ENCODE measurements around the gene LTBP3. TPM values are rescaled to one million over a fixed set of nuclear protein-coding genes. Genes with fewer than 3 reads are reported as not detected.

LTBP3 gene
- total and polyA plus RNA-seq, 2 donors from 2014 or later, result 61.6 to 165 TPM

DNA sequence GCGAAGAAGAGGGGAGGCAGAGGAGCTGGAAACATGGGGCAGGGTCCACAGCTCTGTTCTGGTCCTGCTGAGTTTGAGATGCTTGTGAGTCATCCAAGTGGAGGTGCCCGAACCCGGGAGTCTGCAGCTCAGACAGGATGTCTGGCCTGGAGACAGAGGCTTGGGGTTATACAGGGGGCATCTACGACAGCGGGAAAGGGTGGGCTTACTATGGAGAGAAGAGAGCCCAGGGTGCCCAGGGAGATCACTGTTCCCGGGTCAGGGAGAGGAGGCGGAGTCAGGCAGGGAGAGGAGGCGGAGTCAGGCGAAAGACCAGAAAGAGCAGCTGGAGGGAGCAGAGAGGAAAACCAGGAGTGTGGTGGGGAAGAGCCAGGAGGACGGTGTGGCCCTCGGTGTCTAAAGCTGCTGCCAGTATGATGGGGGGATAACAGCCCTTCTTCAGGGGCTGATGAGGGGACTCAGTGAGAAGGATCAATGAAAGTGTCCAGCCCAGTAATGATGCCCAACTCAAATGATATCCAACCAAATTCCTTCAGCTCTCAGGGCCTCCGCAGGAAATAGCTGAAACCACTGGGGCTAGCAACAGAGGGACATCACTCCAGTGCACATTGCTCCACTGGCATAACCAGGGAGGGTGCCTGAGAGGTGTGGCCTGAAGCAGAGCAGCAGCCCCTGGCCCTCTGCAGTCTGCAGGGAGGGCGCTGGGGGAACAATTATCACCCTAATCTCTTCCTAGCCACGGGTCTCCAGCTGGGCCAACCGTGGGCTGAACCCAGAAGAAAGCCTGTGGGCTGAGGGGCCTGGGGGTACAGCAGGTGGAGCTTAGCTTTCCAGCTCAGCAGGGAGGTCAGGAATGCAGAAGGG is 2.6 kb upstream of the LTBP3 start:
- Histone ChIP-seq H3K9ac (ENCODE audit: low read length in 3 of 3) (no peak overlapping the region), H3K36me3 (ENCODE audit: control insufficient read depth in 2 of 3, insufficient read depth in 3 of 3, low read length in 3 of 3) (no peaks in the 10 kb centered on the region), H3K4me3 (ENCODE audit: low read length in 3 of 3) (no peak overlapping the region), H3K27ac (ENCODE audit: low read depth in 2 of 2, low read length in 2 of 2) (peak overlapping the region; percentile 41 to 45), H3K9me3 (ENCODE audit: control insufficient read depth in 2 of 3, insufficient read depth in 1 of 3, low read length in 3 of 3) (no peaks in the 10 kb centered on the region), H3K27me3 (ENCODE audit: control insufficient read depth, insufficient read depth, low read length) (no peaks in the 10 kb centered on the region), H3K4me1 (ENCODE audit: control insufficient read depth in 2 of 3, insufficient read depth in 2 of 3, low read depth in 1 of 3, low read length in 3 of 3) (peaks cover 0 to 30% (median 14%) of the 10 kb centered on the region in 3 donors)
- TF ChIP-seq, protein P1, sequence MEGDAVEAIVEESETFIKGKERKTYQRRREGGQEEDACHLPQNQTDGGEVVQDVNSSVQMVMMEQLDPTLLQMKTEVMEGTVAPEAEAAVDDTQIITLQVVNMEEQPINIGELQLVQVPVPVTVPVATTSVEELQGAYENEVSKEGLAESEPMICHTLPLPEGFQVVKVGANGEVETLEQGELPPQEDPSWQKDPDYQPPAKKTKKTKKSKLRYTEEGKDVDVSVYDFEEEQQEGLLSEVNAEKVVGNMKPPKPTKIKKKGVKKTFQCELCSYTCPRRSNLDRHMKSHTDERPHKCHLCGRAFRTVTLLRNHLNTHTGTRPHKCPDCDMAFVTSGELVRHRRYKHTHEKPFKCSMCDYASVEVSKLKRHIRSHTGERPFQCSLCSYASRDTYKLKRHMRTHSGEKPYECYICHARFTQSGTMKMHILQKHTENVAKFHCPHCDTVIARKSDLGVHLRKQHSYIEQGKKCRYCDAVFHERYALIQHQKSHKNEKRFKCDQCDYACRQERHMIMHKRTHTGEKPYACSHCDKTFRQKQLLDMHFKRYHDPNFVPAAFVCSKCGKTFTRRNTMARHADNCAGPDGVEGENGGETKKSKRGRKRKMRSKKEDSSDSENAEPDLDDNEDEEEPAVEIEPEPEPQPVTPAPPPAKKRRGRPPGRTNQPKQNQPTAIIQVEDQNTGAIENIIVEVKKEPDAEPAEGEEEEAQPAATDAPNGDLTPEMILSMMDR (IDR thresholded peaks at IDR 0.05; ENCODE audit: borderline replicate concordance, extremely low read depth, insufficient read depth), result no peak
- intact Hi-C loops (cut with DNase I), result no loop called here
- FAIRE-seq, result no peak
- peak; percentile 57 to 84 (median 78) for DNase-seq

DNA sequence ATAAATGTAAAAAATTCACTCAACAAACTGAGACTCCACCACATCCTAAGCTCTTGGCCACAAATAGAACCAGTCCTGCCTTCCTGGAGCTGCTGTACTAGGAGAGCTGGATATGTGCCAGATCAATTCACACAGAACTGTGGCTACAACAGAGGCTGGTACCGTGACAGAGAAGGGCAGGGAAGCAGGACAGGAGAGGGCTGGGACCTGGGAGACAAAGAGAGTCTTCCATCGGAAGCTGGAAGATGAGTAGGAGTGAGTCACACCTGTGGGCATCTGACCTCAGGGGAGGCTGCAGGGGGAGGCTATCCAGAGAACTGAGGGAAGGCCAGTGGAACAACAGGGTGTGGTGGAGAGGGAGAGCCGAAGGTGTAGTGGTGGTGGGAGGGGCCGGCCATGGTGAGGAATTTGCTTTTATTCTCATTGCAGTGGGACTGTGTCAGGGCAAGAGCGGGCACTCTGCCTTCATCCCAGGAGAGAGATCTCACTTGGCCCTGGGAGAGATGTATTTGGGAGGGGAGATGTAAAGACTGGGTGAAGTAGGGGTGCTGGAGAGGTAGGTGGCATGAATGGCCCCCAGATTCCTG is 1.9 kb upstream of the LTBP3 start:
- TF ChIP-seq, protein P1 (IDR thresholded peaks at IDR 0.05; ENCODE audit: borderline replicate concordance, extremely low read depth, insufficient read depth), result no peak
- H3K9me3 ChIP-seq (ENCODE audit: control insufficient read depth in 2 of 3, insufficient read depth in 1 of 3, low read length in 3 of 3), result no peaks in the 10 kb centered on the region
- no peaks in the 10 kb centered on the region for H3K27me3 ChIP-seq (ENCODE audit: control insufficient read depth, insufficient read depth, low read length)
- DNase-seq (peak in 2 of 5 donors; percentile 58 to 64), FAIRE-seq (no peak)
- peaks cover 0 to 36% (median 14%) of the 10 kb centered on the region in 3 donors for H3K4me1 ChIP-seq (ENCODE audit: control insufficient read depth in 2 of 3, insufficient read depth in 2 of 3, low read depth in 1 of 3, low read length in 3 of 3)
- peak overlapping the region; percentile 41 to 45 for H3K27ac ChIP-seq (ENCODE audit: low read depth in 2 of 2, low read length in 2 of 2)
- H3K9ac ChIP-seq (ENCODE audit: low read length in 3 of 3), result no peak overlapping the region
- no peaks in the 10 kb centered on the region for H3K36me3 ChIP-seq (ENCODE audit: control insufficient read depth in 2 of 3, insufficient read depth in 3 of 3, low read length in 3 of 3)
- H3K4me3 ChIP-seq (ENCODE audit: low read length in 3 of 3), result no peak overlapping the region
- intact Hi-C loops (cut with DNase I), result no loop called here

DNA sequence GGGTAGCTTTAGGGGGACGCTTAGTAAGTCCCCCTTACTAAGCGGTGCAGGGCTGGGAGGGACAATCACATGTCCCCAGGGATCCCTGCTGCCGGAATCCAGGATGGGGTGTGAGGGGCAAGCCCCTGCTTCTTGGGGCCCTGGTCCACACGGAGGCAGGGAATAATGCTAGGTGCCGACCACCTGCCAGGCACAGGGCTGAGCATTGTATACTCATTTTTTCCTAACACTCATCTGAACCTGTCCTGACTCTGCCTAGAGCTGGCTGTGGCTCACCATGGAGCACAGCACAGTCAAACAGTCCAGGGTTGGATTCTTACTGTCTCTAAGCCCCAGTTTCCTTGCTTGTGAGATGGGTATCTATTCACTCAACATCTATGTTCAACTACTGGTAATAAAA is 1.4 kb upstream of the LTBP3 start:
- Histone ChIP-seq H3K4me1 (ENCODE audit: control insufficient read depth in 2 of 3, insufficient read depth in 2 of 3, low read depth in 1 of 3, low read length in 3 of 3) (peaks cover 0 to 40% (median 14%) of the 10 kb centered on the region in 3 donors), H3K9me3 (ENCODE audit: control insufficient read depth in 2 of 3, insufficient read depth in 1 of 3, low read length in 3 of 3) (no peaks in the 10 kb centered on the region), H3K36me3 (ENCODE audit: control insufficient read depth in 2 of 3, insufficient read depth in 3 of 3, low read length in 3 of 3) (no peaks in the 10 kb centered on the region), H3K27me3 (ENCODE audit: control insufficient read depth, insufficient read depth, low read length) (no peaks in the 10 kb centered on the region), H3K9ac (ENCODE audit: low read length in 3 of 3) (no peak overlapping the region), H3K4me3 (ENCODE audit: low read length in 3 of 3) (no peak overlapping the region), H3K27ac (ENCODE audit: low read depth in 2 of 2, low read length in 2 of 2) (peak overlapping the region; percentile 90 to 93)
- DNase-seq, result no peak
- no peak for FAIRE-seq
- intact Hi-C loops (cut with DNase I), result no loop called here
- TF ChIP-seq, protein P1 (IDR thresholded peaks at IDR 0.05; ENCODE audit: borderline replicate concordance, extremely low read depth, insufficient read depth), result no peak

All from kidney (tissue), 14 donors.